Epithelial cell of esophagus (primary cell): ENCODE results near the gene HIP1R.
"Not testable (repeated sequence)": the region's sequence is repeated elsewhere in the genome, so short reads cannot be mapped to it uniquely, and the experiment has no call there.

Experiments used
- DNase-seq: peaks from one replicate; pipeline ENCODE4 v3.0.0; 2010; ENCODE audit warnings: low read depth
- H3K4me3 ChIP-seq: 2 replicates; pipeline ENCODE4 v1.5.1; 2011; ENCODE audit warnings: mild to moderate bottlenecking, low read length, control low read depth
- TF ChIP-seq, protein P1 (sequence below): IDR thresholded peaks from 2 replicates; pipeline ENCODE4 v1.5.1; 2011; ENCODE audit warnings: low read depth, mild to moderate bottlenecking, low read length, control low read depth, inconsistent platforms; ENCODE audit not compliant: insufficient read depth; ENCODE audit errors: missing control alignments

Gene HIP1R

GRCh38 chr12:122888232-122888752, 53.0 kb downstream of the HIP1R start:
- H3K4me3 ChIP-seq = peak overlapping the region; percentile 27
- TF ChIP-seq, protein P1, sequence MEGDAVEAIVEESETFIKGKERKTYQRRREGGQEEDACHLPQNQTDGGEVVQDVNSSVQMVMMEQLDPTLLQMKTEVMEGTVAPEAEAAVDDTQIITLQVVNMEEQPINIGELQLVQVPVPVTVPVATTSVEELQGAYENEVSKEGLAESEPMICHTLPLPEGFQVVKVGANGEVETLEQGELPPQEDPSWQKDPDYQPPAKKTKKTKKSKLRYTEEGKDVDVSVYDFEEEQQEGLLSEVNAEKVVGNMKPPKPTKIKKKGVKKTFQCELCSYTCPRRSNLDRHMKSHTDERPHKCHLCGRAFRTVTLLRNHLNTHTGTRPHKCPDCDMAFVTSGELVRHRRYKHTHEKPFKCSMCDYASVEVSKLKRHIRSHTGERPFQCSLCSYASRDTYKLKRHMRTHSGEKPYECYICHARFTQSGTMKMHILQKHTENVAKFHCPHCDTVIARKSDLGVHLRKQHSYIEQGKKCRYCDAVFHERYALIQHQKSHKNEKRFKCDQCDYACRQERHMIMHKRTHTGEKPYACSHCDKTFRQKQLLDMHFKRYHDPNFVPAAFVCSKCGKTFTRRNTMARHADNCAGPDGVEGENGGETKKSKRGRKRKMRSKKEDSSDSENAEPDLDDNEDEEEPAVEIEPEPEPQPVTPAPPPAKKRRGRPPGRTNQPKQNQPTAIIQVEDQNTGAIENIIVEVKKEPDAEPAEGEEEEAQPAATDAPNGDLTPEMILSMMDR = no peak
- peak; percentile 100 for DNase-seq

- TF ChIP-seq, protein P1 = no peak
- no peak overlapping the region for H3K4me3 ChIP-seq
- no peak for DNase-seq
Measured at GRCh38 chr12:122889761-122890520, 54.7 kb downstream of the HIP1R start.

GRCh38 chr12:122891661-122892525, 56.6 kb downstream of the HIP1R start:
- peak; percentile 83 for DNase-seq
- H3K4me3 ChIP-seq = peak overlapping the region; percentile 17

GRCh38 chr12:122892724-122893123, 57.5 kb downstream of the HIP1R start:
- peak overlapping the region; percentile 4 for H3K4me3 ChIP-seq
- DNase-seq = not testable (repeated sequence)

More at GRCh38 chr12:122891661-122892525, 56.6 kb downstream of the HIP1R start:
- TF ChIP-seq, protein P1 = no peak

DNA sequence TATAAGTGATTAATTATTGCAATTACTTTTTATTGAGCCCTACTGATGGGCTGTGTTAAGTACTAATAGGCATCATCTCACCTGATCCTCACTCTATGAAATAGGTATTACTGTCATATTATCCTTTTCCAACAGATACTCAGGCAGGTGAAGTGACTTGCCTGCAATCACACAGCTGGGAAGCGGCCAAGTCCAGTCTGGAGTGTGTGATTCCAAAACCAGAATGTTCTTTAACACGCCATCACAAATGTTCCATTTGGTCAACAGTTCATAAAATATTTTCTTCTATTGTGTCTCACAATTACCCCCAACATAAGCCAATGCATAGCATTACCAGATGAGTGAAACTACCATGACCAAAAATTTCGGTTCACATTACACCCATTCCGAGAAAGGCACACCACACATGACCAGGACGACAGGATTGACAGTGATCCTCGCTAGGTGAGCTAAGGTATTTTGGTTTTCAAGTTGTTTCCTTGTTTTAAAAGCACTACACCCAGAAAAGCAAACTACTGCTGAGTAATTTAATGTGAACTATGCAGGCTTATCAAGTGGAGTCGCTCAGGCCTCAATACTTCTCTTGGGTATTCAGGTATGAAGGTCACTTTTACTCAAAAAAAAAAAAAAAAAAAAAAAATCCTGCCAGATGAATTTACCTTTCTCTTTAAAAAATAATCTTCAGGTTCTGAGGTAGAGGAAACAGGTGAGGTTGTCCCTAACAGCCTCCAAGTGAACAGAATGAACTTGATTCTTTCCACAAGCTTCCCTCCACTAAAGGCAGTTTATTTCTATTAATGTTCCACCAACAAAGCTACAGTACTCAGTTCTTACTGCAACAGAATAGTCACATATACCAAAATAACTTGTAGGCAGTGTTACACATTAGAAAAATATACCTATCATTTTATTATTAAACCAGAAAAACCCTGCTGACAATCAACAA, 58.2 kb downstream of the HIP1R start:
- peak overlapping the region; percentile 100 for H3K4me3 ChIP-seq
- TF ChIP-seq, protein P1 = no peak
- peak; percentile 51 for DNase-seq

- TF ChIP-seq, protein P1 = peak; percentile 22
- peak overlapping the region; percentile 100 for H3K4me3 ChIP-seq
- peak; percentile 78 for DNase-seq
Measured at GRCh38 chr12:122894193-122895121, 59.2 kb downstream of the HIP1R start.
